Type B pancreatic cell (in vitro differentiated cells): ENCODE results near the gene PPA1. TPM values are rescaled to one million over a fixed set of nuclear protein-coding genes. Genes with fewer than 3 reads are reported as not detected.
"Not testable (repeated sequence)": the region's sequence is repeated elsewhere in the genome, so short reads cannot be mapped to it uniquely, and the experiment has no call there.

Experiments used
- DNase-seq: peaks from one replicate; pipeline ENCODE4 v3.0.0; 2021; ENCODE audit warnings: mixed read lengths; ENCODE audit not compliant: unreplicated experiment; ENCODE audit errors: extremely low spot score
- H3K27ac Mint-ChIP-seq: 2 replicates; pipeline ENCODE4 v1.8.0; 2021; ENCODE audit warnings: mild to moderate bottlenecking, mixed read lengths
- H3K27me3 Mint-ChIP-seq: 2 replicates; pipeline ENCODE4 v1.8.0; 2021; ENCODE audit warnings: mixed read lengths
- H3K36me3 Mint-ChIP-seq: 2 replicates; pipeline ENCODE4 v1.8.0; 2021; ENCODE audit warnings: mixed read lengths
- H3K4me1 Mint-ChIP-seq: one replicate; pipeline ENCODE4 v1.8.0; 2021; ENCODE audit warnings: mixed read lengths; ENCODE audit not compliant: unreplicated experiment
- H3K4me3 Mint-ChIP-seq: 2 replicates; pipeline ENCODE4 v1.8.0; 2021; ENCODE audit warnings: mild to moderate bottlenecking, mixed read lengths
- H3K9me3 Mint-ChIP-seq: 2 replicates; pipeline ENCODE4 v1.8.0; 2021; ENCODE audit warnings: mixed read lengths
- CTCF ChIP-seq: fragments of 200-600 bp; sonication (generic); conservative IDR thresholded peaks from 2 replicates; pipeline ENCODE4 v1.5.0; 2021; ENCODE audit warnings: antibody characterized with exemption, mild to moderate bottlenecking
- total RNA-seq: library from RNA; stranded (reverse); gene quantifications from 2 replicates; pipeline ENCODE4 v1.2.1, GENCODE V29; 2021; ENCODE audit warnings: low replicate concordance

PPA1 gene
- total RNA-seq, 1 donor from 2014 or later: 105 TPM

- Mint-ChIP-seq H3K27me3 (peaks cover 4% of the 10 kb centered on the region), H3K36me3 (no peaks in the 10 kb centered on the region), H3K9me3 (no peaks in the 10 kb centered on the region), H3K27ac (no peak overlapping the region), H3K4me1 (peaks cover 7% of the 10 kb centered on the region), H3K4me3 (no peak overlapping the region)
- no peak for TF ChIP-seq CTCF
- no peak for DNase-seq
Measured at GRCh38 chr10:70190102-70190501, 43.1 kb downstream of the PPA1 start.

GRCh38 chr10:70188768-70189167, 44.5 kb downstream of the PPA1 start:
- Mint-ChIP-seq H3K4me1 (peaks cover 7% of the 10 kb centered on the region), H3K4me3 (no peak overlapping the region), H3K36me3 (no peaks in the 10 kb centered on the region), H3K9me3 (no peaks in the 10 kb centered on the region), H3K27ac (no peak overlapping the region), H3K27me3 (peaks cover 12% of the 10 kb centered on the region)
- DNase-seq: no peak
- no peak for TF ChIP-seq CTCF

GRCh38 chr10:70186571-70186970, 46.7 kb downstream of the PPA1 start:
- no peak overlapping the region for H3K27ac Mint-ChIP-seq
- no peak overlapping the region for H3K4me3 Mint-ChIP-seq
- H3K9me3 Mint-ChIP-seq: no peaks in the 10 kb centered on the region
- TF ChIP-seq CTCF: no peak
- peaks cover 3% of the 10 kb centered on the region for H3K4me1 Mint-ChIP-seq
- no peak for DNase-seq
- H3K36me3 Mint-ChIP-seq: no peaks in the 10 kb centered on the region
- peaks cover 23% of the 10 kb centered on the region for H3K27me3 Mint-ChIP-seq

- Mint-ChIP-seq H3K36me3 (no peaks in the 10 kb centered on the region), H3K27me3 (peaks cover 25% of the 10 kb centered on the region), H3K9me3 (no peaks in the 10 kb centered on the region), H3K4me3 (no peak overlapping the region), H3K4me1 (no peaks in the 10 kb centered on the region), H3K27ac (no peak overlapping the region)
- TF ChIP-seq CTCF: no peak
- no peak for DNase-seq
Measured at GRCh38 chr10:70186090-70186489, 47.1 kb downstream of the PPA1 start.

- H3K4me3 Mint-ChIP-seq: no peak overlapping the region
- no peaks in the 10 kb centered on the region for H3K4me1 Mint-ChIP-seq
- H3K27me3 Mint-ChIP-seq: peaks cover 34% of the 10 kb centered on the region
- DNase-seq: no peak
- H3K9me3 Mint-ChIP-seq: peaks cover 4% of the 10 kb centered on the region
- no peak overlapping the region for H3K27ac Mint-ChIP-seq
- H3K36me3 Mint-ChIP-seq: no peaks in the 10 kb centered on the region
- no peak for TF ChIP-seq CTCF
Measured at GRCh38 chr10:70183304-70183703, 49.9 kb downstream of the PPA1 start.

GRCh38 chr10:70179209-70179608, 54.0 kb downstream of the PPA1 start:
- not testable (repeated sequence) for H3K9me3 Mint-ChIP-seq, H3K4me1 Mint-ChIP-seq, H3K4me3 Mint-ChIP-seq, H3K27ac Mint-ChIP-seq, DNase-seq, H3K36me3 Mint-ChIP-seq
- H3K27me3 Mint-ChIP-seq: peaks cover 26% of the 10 kb centered on the region
